Embryonic facial prominence (tissue), 1 donor: ENCODE results near the gene PTPRN2.

Experiments
- DNase-seq: peaks from one replicate; pipeline ENCODE4 v3.0.0-alpha.2; 2016; ENCODE audit errors: extremely low spot score

Gene PTPRN2

DNA sequence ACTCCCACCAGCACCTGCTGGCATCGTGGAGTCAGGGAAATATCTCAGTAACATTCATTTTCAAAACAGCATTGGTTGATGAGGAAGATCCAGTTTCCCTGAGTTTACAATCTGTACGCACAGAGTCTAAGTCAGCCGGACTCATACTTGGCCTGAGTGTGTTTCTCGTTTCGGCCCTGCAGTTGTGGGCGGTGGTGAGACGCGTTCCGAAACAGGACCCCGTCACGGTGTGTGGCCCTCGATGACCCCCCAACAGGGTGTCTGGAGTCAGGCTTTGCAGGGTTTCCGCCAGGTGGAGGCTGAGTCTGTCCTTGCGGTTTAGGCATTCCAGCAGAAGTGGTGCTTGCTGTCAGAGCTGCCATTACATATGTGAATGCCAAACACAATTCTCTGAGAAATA, 933.3 kb downstream of the PTPRN2 start:
- no peak for DNase-seq

DNA sequence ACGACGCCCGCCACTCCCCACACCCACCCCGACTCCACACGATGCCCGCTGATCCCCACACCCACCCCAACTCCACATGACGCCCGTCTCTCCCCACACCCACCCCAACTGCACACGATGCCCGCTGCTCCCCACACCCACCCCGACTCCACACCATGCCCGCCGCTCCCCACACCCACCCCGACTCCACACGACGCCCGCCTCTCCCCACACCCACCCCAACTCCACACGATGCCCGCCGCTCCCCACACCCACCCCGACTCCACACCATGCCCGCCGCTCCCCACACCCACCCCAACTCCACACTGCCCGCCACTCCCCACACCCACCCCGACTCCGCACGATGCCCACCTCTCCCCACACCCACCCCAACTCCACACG, 933.8 kb downstream of the PTPRN2 start:
- no peak for DNase-seq

DNA sequence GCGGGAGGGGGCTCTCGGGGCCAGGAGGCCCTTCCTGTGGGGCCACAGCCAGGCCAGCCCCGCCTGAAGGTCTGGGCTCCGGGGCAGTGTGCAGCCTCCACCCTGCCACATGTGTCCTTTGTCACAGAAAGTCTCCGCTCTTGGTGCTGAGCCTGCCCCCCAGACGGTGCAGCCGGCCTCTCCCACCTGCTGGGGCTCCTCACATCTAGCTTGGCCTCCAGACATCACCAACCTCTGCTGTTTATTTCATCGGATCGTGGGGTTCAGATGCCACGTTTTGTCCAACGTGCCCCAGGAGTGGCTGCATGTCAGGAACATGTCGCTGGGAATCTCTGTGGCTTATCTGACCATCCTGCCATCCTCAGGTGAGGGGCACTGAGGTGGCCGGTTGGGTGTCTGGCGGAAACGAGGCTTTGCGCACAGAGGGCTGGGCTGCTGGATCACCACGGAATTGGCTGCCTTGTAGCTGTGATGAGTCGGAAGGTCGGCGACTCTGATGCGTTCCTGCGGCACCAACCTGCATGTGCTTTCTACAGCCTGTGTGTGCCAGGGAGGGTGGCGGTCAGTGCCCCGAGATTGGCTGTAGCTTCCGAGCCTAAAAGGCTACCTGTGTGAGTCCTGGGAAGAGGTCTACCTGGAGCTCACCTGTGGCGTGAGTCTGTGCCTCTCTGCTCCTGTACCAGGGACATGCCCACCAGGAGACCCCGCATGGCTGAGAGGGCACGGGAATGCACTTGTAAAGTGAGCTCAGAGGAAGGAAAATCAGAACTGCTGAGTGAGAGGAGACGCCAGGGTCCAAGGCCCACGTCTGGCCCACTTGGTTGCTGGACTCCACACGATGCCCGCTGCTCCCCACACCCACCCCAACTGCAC, 934.4 kb downstream of the PTPRN2 start:
- no peak for DNase-seq

GRCh38 chr7:157652161-157652953, 935.3 kb downstream of the PTPRN2 start:
- DNase-seq: no peak

DNA sequence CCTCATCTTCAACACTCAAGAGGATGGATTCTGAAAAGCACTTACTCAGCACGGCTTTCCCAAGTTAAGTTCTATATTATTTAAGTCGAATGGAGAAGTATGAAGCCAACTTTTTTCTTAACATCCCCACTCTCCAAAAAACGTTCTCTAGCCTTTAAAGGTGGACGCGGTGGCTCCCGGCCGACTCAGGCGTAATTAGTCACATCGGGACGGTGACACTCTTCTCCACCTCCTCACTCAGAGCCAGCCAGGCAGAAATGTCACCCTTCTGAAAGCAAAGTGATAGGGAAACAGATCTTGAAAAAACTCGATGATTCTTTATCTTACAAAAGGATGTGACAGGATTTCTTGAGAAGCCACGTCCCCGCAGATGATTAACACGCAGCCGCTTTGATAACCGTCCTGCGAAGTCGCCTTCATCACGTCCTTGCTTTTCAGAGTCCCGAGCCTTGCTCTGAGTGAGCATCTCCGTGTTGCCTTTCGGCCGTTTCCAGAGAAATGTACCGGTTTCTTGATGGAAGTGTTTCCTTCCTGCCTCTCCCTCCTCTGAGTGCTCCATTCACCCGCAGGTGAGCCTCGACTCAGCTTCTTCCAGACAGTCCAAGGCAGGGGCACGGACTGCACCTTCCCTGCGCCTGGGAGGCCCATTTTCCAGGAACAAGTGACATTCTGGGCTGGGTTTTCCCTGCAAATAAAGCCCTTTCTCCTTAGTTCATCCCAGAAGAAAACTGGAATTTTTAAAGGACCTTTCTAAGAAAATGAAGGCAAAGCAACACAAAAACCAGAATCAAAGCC, 936.1 kb downstream of the PTPRN2 start:
- DNase-seq: no peak

- DNase-seq: no peak
Measured at GRCh38 chr7:157650801-157651200, 936.8 kb downstream of the PTPRN2 start.

- no peak for DNase-seq
Measured at GRCh38 chr7:157650131-157650631, 937.4 kb downstream of the PTPRN2 start.

DNA sequence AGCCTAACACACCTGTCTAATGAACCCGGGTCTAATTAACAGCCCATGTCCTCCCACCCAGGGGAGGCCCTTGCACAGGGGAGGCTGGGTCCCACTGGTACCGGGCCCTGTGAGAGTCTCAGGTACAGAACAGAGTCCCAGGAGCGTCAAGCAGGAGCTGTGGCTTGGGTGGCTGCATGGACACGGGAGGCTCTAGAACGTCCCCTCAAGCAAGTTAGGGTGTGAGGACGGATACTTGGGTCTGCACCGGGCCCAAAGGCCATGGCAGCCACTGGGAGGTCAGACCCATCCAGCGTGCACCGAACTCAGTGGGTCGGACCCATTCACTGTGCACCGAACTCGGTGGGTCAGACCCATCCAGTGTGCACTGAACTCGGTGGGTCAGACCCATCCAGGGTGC, 941.1 kb downstream of the PTPRN2 start:
- no peak for DNase-seq

DNA sequence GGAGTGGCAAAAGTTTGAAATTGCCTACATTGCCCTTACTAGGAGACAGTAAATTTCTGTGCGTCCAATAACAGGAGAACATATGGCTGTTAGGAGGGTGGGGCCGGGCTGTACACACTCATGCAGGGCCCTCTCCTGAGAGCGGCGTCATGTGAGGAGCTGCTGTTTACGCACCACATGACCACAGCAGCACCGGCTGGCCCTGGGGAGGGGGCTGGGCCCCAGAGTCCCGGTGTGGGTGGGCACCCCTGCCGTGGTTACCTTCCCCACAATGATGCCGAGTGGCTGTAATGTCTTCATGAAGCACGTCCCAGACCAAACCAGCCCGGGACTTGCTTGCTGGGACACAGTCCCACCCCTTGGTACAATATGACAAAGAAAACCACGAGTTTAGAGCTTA, 942.1 kb downstream of the PTPRN2 start:
- no peak for DNase-seq

GRCh38 chr7:157644946-157645345, 942.7 kb downstream of the PTPRN2 start:
- no peak for DNase-seq

DNA sequence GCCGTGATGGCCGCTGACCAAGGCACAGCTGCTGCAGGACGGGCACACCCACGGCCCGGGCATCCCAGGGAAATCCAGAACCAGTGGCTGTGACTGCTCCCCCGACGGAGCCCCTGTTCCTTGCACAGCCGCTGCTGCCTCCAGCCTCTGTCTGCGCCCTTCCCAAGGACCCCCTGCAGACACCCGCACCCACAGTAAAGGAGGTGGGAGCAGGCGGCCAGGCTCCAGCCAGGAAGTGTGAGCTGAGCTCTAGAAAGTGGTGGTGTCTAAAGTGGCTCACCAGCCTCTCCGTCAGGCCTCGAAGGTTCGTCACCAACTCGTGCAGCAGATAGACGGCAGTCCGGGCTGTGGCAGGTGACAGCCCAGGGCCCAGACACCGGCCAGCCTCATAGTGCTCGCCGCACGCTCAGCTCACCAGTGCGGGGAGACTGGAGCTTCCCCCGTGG, 944.1 kb downstream of the PTPRN2 start:
- DNase-seq: no peak

GRCh38 chr7:157641866-157642265, 945.8 kb downstream of the PTPRN2 start:
- DNase-seq: no peak

DNA sequence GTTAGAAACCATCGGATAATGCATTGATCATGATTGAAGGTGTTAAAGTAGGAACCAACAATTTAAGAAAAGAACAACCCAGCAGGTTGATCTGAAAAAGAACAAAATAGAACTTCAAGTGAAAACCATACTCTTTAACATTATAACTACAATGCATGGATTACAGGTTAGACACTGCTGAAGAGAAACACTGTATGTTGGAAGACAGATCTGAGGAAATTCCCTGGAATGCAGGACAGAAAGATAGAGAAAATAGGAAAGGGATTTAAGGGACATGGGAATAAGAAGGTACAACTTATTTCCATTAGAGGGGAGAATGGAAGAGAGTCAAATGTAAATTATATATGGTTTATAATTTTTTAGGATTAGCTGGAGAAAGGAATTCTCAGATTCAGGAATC, 947.5 kb downstream of the PTPRN2 start:
- no peak for DNase-seq

DNA sequence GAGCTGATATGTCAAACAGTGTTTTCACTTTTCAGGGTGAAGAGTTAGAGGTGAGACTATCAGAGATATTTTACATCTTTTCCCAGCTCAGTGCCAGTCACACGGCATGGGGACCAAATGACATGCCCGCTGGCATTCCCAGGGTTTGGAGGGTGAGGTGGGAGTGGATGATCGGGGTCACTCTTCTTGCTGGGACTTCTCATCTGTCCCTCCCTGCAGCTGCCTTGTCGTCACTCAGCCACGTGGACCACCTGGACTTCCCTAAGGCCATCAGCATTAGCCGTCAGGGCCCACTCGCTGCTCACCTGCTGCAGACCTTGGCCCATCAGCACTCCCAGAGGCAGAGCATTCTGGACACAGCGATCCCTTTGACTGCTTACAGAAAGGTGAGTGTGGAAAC, 949.1 kb downstream of the PTPRN2 start:
- no peak for DNase-seq

DNA sequence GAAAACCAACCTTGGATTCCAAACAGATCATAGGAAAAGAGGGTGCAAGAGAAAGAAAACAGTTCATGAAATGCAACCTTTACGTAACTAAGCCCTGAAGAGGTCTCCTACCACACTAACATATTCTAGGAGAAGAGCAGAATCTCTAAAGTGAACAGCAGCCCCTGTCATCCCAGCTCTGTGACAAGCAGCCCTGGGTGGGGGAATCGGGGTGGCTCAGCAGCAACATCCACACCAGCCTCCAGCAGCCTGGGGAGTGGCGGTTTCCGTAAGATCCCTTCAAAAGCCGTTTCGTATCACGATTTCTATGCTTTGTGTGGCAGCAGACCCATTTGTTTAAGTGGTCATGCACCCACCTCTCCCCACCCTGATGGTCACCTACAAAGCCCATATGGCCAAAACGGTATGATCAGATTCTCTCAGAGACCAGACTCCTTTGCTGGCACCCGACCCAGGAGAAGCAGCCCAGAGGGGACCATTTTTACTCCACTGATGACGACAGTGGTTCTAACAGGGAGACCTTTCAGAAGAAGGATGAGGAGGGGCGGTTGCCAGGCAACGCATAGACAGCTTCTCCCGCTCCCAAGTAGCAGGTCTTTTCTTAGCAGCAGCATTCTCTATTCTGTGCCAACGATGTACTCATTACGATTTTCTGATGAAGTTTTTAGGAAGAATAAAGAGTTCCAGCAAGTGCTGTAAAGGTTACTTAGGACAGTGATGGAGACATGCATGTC, 950.2 kb downstream of the PTPRN2 start:
- no peak for DNase-seq

GRCh38 chr7:157635669-157636068, 952.0 kb downstream of the PTPRN2 start:
- DNase-seq: no peak

DNA sequence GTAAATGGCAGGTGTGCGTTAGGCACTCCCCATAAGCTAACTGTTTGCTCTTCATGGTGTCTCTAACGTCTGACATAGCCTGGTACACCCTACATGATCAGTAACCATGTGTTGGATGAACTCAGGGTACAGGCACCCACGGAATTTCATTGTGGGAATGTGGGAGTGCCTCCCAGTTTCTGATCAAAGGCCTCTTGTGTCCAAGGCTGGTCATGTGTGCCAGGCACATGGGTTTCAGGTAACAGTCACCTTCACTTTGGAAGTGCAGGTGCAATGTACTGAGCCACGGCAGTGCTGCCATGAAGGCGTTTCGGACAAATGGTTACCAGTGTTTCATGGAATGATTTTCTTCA, 952.5 kb downstream of the PTPRN2 start:
- no peak for DNase-seq

DNA sequence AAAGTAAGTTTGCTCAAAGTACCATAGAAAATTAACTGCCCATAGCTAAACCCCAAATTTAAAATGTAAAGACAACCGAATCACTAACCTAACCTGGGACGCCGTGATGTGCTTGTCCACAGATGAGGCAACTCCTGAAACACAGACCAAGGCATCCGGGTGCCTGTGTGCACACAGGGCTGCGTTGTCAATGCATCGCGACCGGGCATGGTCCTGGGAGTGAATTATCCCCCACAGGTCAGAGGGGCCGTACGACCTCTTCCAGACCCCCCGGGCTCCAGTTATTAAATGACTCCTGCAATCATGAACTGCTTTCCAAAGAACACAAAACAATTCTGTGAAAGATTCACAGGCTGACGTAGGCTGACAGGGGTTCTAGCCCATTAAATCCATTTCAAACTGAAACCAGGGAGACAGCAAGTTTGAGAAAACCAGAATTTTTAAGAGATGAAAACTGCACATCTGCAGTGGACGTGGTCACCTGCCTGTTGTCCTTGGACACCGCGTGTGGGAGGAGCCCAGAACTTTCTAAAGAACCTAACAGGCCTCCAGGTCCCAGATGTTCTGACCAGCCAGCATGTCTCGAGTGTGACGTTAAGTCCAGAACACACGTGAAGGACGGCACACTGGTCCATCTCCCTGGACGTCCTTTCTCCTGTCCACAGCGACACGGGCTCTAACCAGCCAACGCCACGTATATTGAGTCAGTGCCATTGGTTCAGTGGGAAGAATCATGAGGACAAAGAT, 953.0 kb downstream of the PTPRN2 start:
- no peak for DNase-seq

- no peak for DNase-seq
Measured at GRCh38 chr7:157633465-157634185, 954.0 kb downstream of the PTPRN2 start.

GRCh38 chr7:157630301-157630853, 957.2 kb downstream of the PTPRN2 start:
- DNase-seq: no peak
